Measurements from ENCODE around the gene DNAH11. TPM values are rescaled to one million over a fixed set of nuclear protein-coding genes. Genes with fewer than 3 reads are reported as not detected.
"Not testable (repeated sequence)": the region's sequence is repeated elsewhere in the genome, so short reads cannot be mapped to it uniquely, and the experiment has no call there.

The DNAH11 gene
- total and polyA plus RNA-seq, 8 donors, result 0.46 to 3.8 (median 1.1) TPM

DNA sequence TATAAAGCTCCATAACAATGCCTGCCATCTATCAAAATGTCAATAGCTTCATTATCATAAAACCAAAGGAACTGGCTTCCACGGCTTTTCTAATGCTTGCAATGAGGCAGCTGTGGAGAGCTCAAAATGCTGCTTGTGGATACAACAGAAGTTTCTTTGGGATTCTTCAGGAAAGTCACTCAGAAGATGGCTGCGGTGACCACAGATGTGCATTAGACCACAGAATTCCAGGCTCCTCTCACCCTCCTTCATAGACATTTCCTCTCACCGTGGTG is 325.7 kb downstream of the DNAH11 start:
- no peaks in the 10 kb centered on the region for H3K9me3 ChIP-seq
- no peak overlapping the region for H3K4me3 ChIP-seq
- intact Hi-C loops (cut with DNase I), result no loop called here
- no peaks in the 10 kb centered on the region for H3K36me3 ChIP-seq
- no peak for DNase-seq
- no peak overlapping the region for H3K27ac ChIP-seq
- 60 to 74% methylated on average over 3 of the region's 3 CpGs for WGBS, 2 donors
- no peaks in the 10 kb centered on the region for H3K27me3 ChIP-seq
- TF ChIP-seq, protein P1, sequence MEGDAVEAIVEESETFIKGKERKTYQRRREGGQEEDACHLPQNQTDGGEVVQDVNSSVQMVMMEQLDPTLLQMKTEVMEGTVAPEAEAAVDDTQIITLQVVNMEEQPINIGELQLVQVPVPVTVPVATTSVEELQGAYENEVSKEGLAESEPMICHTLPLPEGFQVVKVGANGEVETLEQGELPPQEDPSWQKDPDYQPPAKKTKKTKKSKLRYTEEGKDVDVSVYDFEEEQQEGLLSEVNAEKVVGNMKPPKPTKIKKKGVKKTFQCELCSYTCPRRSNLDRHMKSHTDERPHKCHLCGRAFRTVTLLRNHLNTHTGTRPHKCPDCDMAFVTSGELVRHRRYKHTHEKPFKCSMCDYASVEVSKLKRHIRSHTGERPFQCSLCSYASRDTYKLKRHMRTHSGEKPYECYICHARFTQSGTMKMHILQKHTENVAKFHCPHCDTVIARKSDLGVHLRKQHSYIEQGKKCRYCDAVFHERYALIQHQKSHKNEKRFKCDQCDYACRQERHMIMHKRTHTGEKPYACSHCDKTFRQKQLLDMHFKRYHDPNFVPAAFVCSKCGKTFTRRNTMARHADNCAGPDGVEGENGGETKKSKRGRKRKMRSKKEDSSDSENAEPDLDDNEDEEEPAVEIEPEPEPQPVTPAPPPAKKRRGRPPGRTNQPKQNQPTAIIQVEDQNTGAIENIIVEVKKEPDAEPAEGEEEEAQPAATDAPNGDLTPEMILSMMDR (IDR thresholded peaks at IDR 0.05), result no peak
- no peak for FAIRE-seq
- no peak for ATAC-seq
- H3K4me1 ChIP-seq, result no peaks in the 10 kb centered on the region

DNA sequence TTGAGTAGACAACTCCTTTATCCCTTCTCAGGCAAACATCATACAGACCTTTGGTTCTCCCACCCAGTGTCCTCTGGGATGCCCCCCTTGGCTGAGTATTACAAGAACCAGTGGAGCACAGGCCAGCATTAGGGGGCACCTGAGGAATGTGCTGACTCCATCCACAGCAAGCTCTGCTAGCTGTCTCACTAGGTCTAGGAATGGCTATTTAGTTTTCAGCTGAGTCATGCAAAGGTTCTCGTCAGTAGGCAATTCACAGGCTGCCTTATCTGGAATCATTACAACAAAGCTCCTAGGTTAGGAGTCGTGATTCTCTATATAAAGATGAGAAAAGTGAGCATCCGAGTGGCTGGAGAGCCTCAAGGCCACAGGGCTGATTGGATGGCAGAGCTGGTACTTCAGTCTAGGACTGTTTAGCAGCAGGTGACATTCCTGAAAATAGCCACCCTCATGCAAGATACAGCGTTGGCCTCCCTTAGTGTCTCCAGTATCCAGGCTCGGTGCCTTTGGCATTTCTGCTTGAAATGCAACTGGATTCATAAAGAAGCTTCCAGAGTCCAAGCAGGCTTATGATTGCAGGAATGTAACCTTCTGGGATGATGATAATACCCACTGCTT is 327.1 kb downstream of the DNAH11 start:
- no peaks in the 10 kb centered on the region for H3K4me1 ChIP-seq
- DNase-seq (no peak), ATAC-seq (no peak), FAIRE-seq (no peak)
- TF ChIP-seq, protein P1 (IDR thresholded peaks at IDR 0.05), result no peak
- intact Hi-C loops (cut with DNase I), result no loop called here
- H3K4me3 ChIP-seq, result no peak overlapping the region
- no peaks in the 10 kb centered on the region for H3K9me3 ChIP-seq
- H3K27me3 ChIP-seq, result no peaks in the 10 kb centered on the region
- H3K27ac ChIP-seq, result no peak overlapping the region
- H3K36me3 ChIP-seq, result no peaks in the 10 kb centered on the region
- WGBS, 2 donors, result 37 to 52% methylated on average over 5 of the region's 5 CpGs

DNA sequence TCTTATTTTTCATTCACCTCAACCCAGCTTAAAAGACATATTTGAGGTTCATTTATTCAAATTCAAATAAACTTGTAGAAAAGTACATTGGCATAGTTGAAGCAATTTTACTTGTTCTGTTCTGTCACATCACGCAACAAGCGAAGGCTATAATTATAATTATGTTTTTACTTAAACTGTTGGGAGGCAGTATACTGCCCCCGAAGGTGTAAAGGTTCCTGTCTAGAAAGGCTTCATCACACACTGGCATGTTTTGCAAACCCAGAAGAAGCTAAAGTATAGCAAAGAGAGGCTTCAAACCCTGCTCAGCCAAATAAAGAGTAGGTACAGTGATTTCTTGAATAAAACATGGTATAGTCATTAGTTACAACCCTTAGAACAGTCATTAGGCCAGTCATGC is 340.2 kb downstream of the DNAH11 start:
- H3K4me3 ChIP-seq, result no peak overlapping the region
- DNase-seq (no peak), FAIRE-seq (no peak), ATAC-seq (no peak)
- WGBS, 2 donors, result 94 to 95% methylated on average over 3 of the region's 3 CpGs
- no peaks in the 10 kb centered on the region for H3K9me3 ChIP-seq
- TF ChIP-seq, protein P1 (IDR thresholded peaks at IDR 0.05), result no peak
- no peaks in the 10 kb centered on the region for H3K4me1 ChIP-seq
- intact Hi-C loops (cut with DNase I), result no loop called here
- H3K36me3 ChIP-seq, result no peaks in the 10 kb centered on the region
- no peak overlapping the region for H3K27ac ChIP-seq
- no peaks in the 10 kb centered on the region for H3K27me3 ChIP-seq

DNA sequence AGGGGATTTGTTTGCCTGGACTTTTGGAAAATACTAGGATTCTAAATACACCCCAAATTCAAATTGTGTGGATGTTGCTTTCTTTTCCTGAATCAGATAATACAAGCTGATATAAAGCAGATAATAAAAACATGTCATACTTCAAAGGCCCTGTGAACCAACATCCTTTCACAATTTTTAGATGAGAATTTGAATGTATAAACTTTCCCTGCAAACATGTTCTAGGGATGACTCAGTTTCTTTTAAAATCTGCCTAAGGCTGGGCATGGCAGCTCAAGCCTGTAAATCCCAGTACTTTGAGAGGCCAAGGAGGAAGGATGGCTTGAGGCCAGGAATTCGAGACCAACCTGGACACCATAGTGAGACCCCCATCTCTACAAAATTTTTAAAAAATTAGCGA is 340.7 kb downstream of the DNAH11 start:
- H3K9me3 ChIP-seq; H3K27ac ChIP-seq; DNase-seq; H3K36me3 ChIP-seq; H3K27me3 ChIP-seq; H3K4me1 ChIP-seq; ATAC-seq; intact Hi-C loops (cut with DNase I); FAIRE-seq; H3K4me3 ChIP-seq: not testable (repeated sequence)
- WGBS, 2 donors, result 90 to 96% methylated on average over 2 of the region's 2 CpGs

DNA sequence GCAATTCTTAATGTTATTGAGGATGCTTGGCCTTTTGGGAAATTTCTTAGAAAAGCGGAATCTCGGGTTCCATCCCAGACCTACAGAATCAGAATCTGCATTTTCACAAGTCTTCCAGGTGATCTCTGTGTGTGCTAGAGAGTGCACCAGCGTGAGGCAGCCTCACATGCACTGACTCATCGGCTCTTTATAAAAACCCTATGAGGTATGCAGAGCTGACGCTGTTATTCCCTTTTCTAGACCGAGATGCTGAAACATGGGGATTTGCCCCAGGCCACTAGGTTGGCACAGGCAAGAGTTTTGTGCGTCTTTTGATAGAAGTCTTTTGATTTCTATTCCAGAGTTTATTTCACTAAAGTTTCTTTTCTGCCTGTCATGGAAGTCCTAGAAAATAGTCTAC is 341.7 kb downstream of the DNAH11 start:
- ATAC-seq, result no peak
- Histone ChIP-seq H3K36me3 (no peaks in the 10 kb centered on the region), H3K4me3 (no peak overlapping the region), H3K27ac (no peak overlapping the region), H3K27me3 (no peaks in the 10 kb centered on the region), H3K4me1 (no peaks in the 10 kb centered on the region), H3K9me3 (no peaks in the 10 kb centered on the region)
- intact Hi-C loops (cut with DNase I), result no loop called here
- TF ChIP-seq, protein P1 (IDR thresholded peaks at IDR 0.05), result no peak
- 92 to 96% methylated on average over 7 of the region's 7 CpGs for WGBS, 2 donors
- FAIRE-seq, result no peak
- no peak for DNase-seq

Data from pancreas (tissue), 10 donors.